Measurements from ENCODE around the gene ADGRV1. TPM values are rescaled to one million over a fixed set of nuclear protein-coding genes. Genes with fewer than 3 reads are reported as not detected.

Gene ADGRV1
- total RNA-seq, 8 experiments from 2014 or later: 0.87 to 92.4 (median 44.9) TPM

GRCh38 chr5:91144491-91145332 lies 586.1 kb downstream of the ADGRV1 start:
- H3K4me1 ChIP-seq (replicated peaks in 1 of 2): peaks cover 9 to 12% of the 10 kb centered on the region in 2 donors
- ATAC-seq (replicated peaks in 6 of 8): peak in 1 of 8 experiments; percentile 30
- H3K27ac ChIP-seq: no peak overlapping the region
- no peak overlapping the region for H3K4me3 ChIP-seq
- 0 to 85% (median 60%) methylated on average over 1 to 5 of the region's 5 CpGs for WGBS, 10 experiments
- in situ Hi-C loops (cut with MboI; ENCODE audit: low pct_unique_long_range_greater_than_20kb in 2 of 9, low sequenced_read_pairs in 9 of 9, unreplicated experiment in 9 of 9): no loop called here

- ATAC-seq (replicated peaks in 6 of 8): no peak
- in situ Hi-C loops (cut with MboI; ENCODE audit: low pct_unique_long_range_greater_than_20kb in 2 of 9, low sequenced_read_pairs in 9 of 9, unreplicated experiment in 9 of 9): no loop called here
- peaks cover 9 to 12% of the 10 kb centered on the region in 2 donors for H3K4me1 ChIP-seq (replicated peaks in 1 of 2)
- no peak overlapping the region for H3K27ac ChIP-seq
- 0 to 83% (median 29%) methylated on average over 1 to 2 of the region's 2 CpGs; no CpG with 5 or more reads in 2 of the 10 experiments for WGBS, 10 experiments
- H3K4me3 ChIP-seq: no peak overlapping the region
These were observed 586.7 kb downstream of the ADGRV1 start for GRCh38 chr5:91145333-91145620.

- 0 to 100% (median 75%) methylated on average over 1 to 4 of the region's 4 CpGs; no CpG with 5 or more reads in 1 of the 10 experiments for WGBS, 10 experiments
- no peak for ATAC-seq (replicated peaks in 6 of 8)
These were observed 587.6 kb downstream of the ADGRV1 start for GRCh38 chr5:91146230-91146629.

GRCh38 chr5:91146905-91147600 lies 588.5 kb downstream of the ADGRV1 start:
- H3K27ac ChIP-seq: no peak overlapping the region
- ATAC-seq (replicated peaks in 6 of 8): no peak
- in situ Hi-C loops (cut with MboI; ENCODE audit: low pct_unique_long_range_greater_than_20kb in 2 of 9, low sequenced_read_pairs in 9 of 9, unreplicated experiment in 9 of 9): no loop called here
- WGBS, 10 experiments: 70 to 100% (median 95%) methylated on average over 2 to 4 of the region's 4 CpGs
- H3K4me3 ChIP-seq: no peak overlapping the region
- H3K4me1 ChIP-seq (replicated peaks in 1 of 2): peaks cover 9 to 12% of the 10 kb centered on the region in 2 donors

More at GRCh38 chr5:91146230-91146629, 587.6 kb downstream of the ADGRV1 start:
- Histone ChIP-seq H3K27ac (no peak overlapping the region), H3K4me3 (no peak overlapping the region), H3K4me1 (replicated peaks in 1 of 2) (peaks cover 9 to 12% of the 10 kb centered on the region in 2 donors)
- in situ Hi-C loops (cut with MboI; ENCODE audit: low pct_unique_long_range_greater_than_20kb in 2 of 9, low sequenced_read_pairs in 9 of 9, unreplicated experiment in 9 of 9): no loop called here

- Histone ChIP-seq H3K4me3 (no peak overlapping the region), H3K27ac (no peak overlapping the region), H3K4me1 (replicated peaks in 1 of 2) (peaks cover 2 to 3% of the 10 kb centered on the region in 2 donors)
- ATAC-seq (replicated peaks in 6 of 8): peak in 2 of 8 experiments; percentile 48 to 65
- 0 to 100% (median 85%) methylated on average over 1 of the region's 1 CpG; no CpG with 5 or more reads in 2 of the 10 experiments for WGBS, 10 experiments
- in situ Hi-C loops (cut with MboI; ENCODE audit: low pct_unique_long_range_greater_than_20kb in 2 of 9, low sequenced_read_pairs in 9 of 9, unreplicated experiment in 9 of 9): no loop called here
These were observed 591.6 kb downstream of the ADGRV1 start for GRCh38 chr5:91150234-91150633.

- no peak overlapping the region for H3K27ac ChIP-seq
- H3K4me3 ChIP-seq: no peak overlapping the region
- peaks cover 0 to 3% of the 10 kb centered on the region in 2 donors for H3K4me1 ChIP-seq (replicated peaks in 1 of 2)
- ATAC-seq (replicated peaks in 6 of 8): no peak
- in situ Hi-C loops (cut with MboI; ENCODE audit: low pct_unique_long_range_greater_than_20kb in 2 of 9, low sequenced_read_pairs in 9 of 9, unreplicated experiment in 9 of 9): no loop called here
These were observed 592.0 kb downstream of the ADGRV1 start for GRCh38 chr5:91150636-91151035.

- 33 to 100% (median 83%) methylated on average over 1 to 2 of the region's 2 CpGs; no CpG with 5 or more reads in 3 of the 10 experiments for WGBS, 10 experiments
- H3K4me3 ChIP-seq: no peak overlapping the region
- in situ Hi-C loops (cut with MboI; ENCODE audit: low pct_unique_long_range_greater_than_20kb in 2 of 9, low sequenced_read_pairs in 9 of 9, unreplicated experiment in 9 of 9): no loop called here
- no peak overlapping the region for H3K27ac ChIP-seq
- ATAC-seq (replicated peaks in 6 of 8): peak in 4 of 8 experiments; percentile 8 to 89 (median 65)
- no peaks in the 10 kb centered on the region for H3K4me1 ChIP-seq (replicated peaks in 1 of 2)
These were observed 593.4 kb downstream of the ADGRV1 start for GRCh38 chr5:91151947-91152346.

- Histone ChIP-seq H3K27ac (no peak overlapping the region), H3K4me3 (no peak overlapping the region), H3K4me1 (replicated peaks in 1 of 2) (no peaks in the 10 kb centered on the region)
- in situ Hi-C loops (cut with MboI; ENCODE audit: low pct_unique_long_range_greater_than_20kb in 2 of 9, low sequenced_read_pairs in 9 of 9, unreplicated experiment in 9 of 9): no loop called here
- ATAC-seq (replicated peaks in 6 of 8): no peak
- WGBS, 10 experiments: 92 to 100% (median 97%) methylated on average over 3 to 9 of the region's 9 CpGs; no CpG with 5 or more reads in 3 of the 10 experiments
These were observed 595.7 kb downstream of the ADGRV1 start for GRCh38 chr5:91154338-91154737.

- H3K4me3 ChIP-seq: no peak overlapping the region
- no peak overlapping the region for H3K27ac ChIP-seq
- WGBS, 10 experiments: 50 to 100% (median 73%) methylated on average over 1 to 3 of the region's 3 CpGs; no CpG with 5 or more reads in 2 of the 10 experiments
- peak in 2 of 8 experiments; percentile 55 to 76 for ATAC-seq (replicated peaks in 6 of 8)
- no peaks in the 10 kb centered on the region for H3K4me1 ChIP-seq (replicated peaks in 1 of 2)
- in situ Hi-C loops (cut with MboI; ENCODE audit: low pct_unique_long_range_greater_than_20kb in 2 of 9, low sequenced_read_pairs in 9 of 9, unreplicated experiment in 9 of 9): no loop called here
These were observed 596.7 kb downstream of the ADGRV1 start for GRCh38 chr5:91155274-91155673.

- Histone ChIP-seq H3K27ac (no peak overlapping the region), H3K4me3 (no peak overlapping the region), H3K4me1 (replicated peaks in 1 of 2) (no peaks in the 10 kb centered on the region)
- no peak for ATAC-seq (replicated peaks in 6 of 8)
- in situ Hi-C loops (cut with MboI; ENCODE audit: low pct_unique_long_range_greater_than_20kb in 2 of 9, low sequenced_read_pairs in 9 of 9, unreplicated experiment in 9 of 9): no loop called here
- 92 to 100% (median 100%) methylated on average over 1 of the region's 1 CpG; no CpG with 5 or more reads in 3 of the 10 experiments for WGBS, 10 experiments
These were observed 597.6 kb downstream of the ADGRV1 start for GRCh38 chr5:91156242-91156641.

GRCh38 chr5:91158011-91158410 lies 599.4 kb downstream of the ADGRV1 start:
- 50 to 100% (median 100%) methylated on average over 1 of the region's 1 CpG; no CpG with 5 or more reads in 7 of the 10 experiments for WGBS, 10 experiments
- in situ Hi-C loops (cut with MboI; ENCODE audit: low pct_unique_long_range_greater_than_20kb in 2 of 9, low sequenced_read_pairs in 9 of 9, unreplicated experiment in 9 of 9): no loop called here
- Histone ChIP-seq H3K4me1 (replicated peaks in 1 of 2) (peaks cover 4 to 8% of the 10 kb centered on the region in 2 donors), H3K4me3 (no peak overlapping the region), H3K27ac (no peak overlapping the region)
- no peak for ATAC-seq (replicated peaks in 6 of 8)

- WGBS, 10 experiments: 60 to 100% (median 89%) methylated on average over 1 of the region's 1 CpG; no CpG with 5 or more reads in 7 of the 10 experiments
- ATAC-seq (replicated peaks in 6 of 8): no peak
- in situ Hi-C loops (cut with MboI; ENCODE audit: low pct_unique_long_range_greater_than_20kb in 2 of 9, low sequenced_read_pairs in 9 of 9, unreplicated experiment in 9 of 9): no loop called here
- Histone ChIP-seq H3K27ac (no peak overlapping the region), H3K4me3 (no peak overlapping the region), H3K4me1 (replicated peaks in 1 of 2) (peaks cover 6 to 8% of the 10 kb centered on the region in 2 donors)
These were observed 601.0 kb downstream of the ADGRV1 start for GRCh38 chr5:91159647-91160046.

GRCh38 chr5:91160714-91161285 lies 602.2 kb downstream of the ADGRV1 start:
- WGBS, 10 experiments: 60 to 100% (median 88%) methylated on average over 1 to 4 of the region's 5 CpGs; no CpG with 5 or more reads in 2 of the 10 experiments
- ATAC-seq (replicated peaks in 6 of 8): peak in 1 of 8 experiments; percentile 52
- Histone ChIP-seq H3K27ac (no peak overlapping the region), H3K4me3 (no peak overlapping the region), H3K4me1 (replicated peaks in 1 of 2) (peaks cover 6 to 8% of the 10 kb centered on the region in 2 donors)
- in situ Hi-C loops (cut with MboI; ENCODE audit: low pct_unique_long_range_greater_than_20kb in 2 of 9, low sequenced_read_pairs in 9 of 9, unreplicated experiment in 9 of 9): no loop called here
